Measurements from ENCODE around the gene DBI. TPM values are rescaled to one million over a fixed set of nuclear protein-coding genes. Genes with fewer than 3 reads are reported as not detected.

DBI gene
- polyA plus RNA-seq, 4 donors: 461 to 1,006 (median 574) TPM

DNA sequence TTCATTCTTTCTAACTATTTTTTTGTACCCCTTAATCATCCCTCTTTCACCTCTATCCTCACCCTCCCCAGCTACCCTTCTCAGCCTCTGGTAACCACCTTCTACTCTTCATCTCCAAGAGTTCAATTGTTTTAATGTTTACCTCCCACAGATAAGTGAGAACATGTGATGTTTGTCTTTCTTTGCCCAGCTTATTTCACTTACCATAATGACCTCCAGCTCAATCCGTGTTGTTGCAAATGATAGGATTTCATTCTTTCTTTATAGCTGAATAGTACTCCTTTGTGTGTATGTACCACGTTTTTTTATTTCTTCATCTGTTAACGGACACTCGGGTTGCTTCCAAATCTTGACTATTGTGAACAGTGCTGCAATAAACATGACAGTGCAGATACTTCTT is 42.7 kb downstream of the DBI start:
- WGBS, 3 donors: 32 to 75% (median 43%) methylated on average over 4 of the region's 4 CpGs
- H3K36me3 ChIP-seq (ENCODE audit: control insufficient read depth in 3 of 3, insufficient read depth in 2 of 3, low read depth in 1 of 3, low read length in 3 of 3): no peaks in the 10 kb centered on the region
- FAIRE-seq (no peak), DNase-seq (no peak)
- no peak overlapping the region for H3K27ac ChIP-seq (ENCODE audit: low read depth in 1 of 3, low read length in 2 of 3)
- H3K4me1 ChIP-seq (ENCODE audit: control insufficient read depth in 3 of 3, insufficient read depth in 2 of 3, low read depth in 1 of 3, low read length in 2 of 3): peaks cover 0 to 7% (median 0%) of the 10 kb centered on the region in 3 donors
- H3K4me3 ChIP-seq (ENCODE audit: low read depth in 1 of 3, low read length in 3 of 3): no peak overlapping the region
- peaks cover 0 to 20% of the 10 kb centered on the region in 2 donors for H3K9me3 ChIP-seq (ENCODE audit: control insufficient read depth in 2 of 2, insufficient read depth in 1 of 2, low read depth in 1 of 2, low read length in 1 of 2)
- no peaks in the 10 kb centered on the region for H3K27me3 ChIP-seq (ENCODE audit: control insufficient read depth in 3 of 3, insufficient read depth in 3 of 3, low read length in 3 of 3)

DNA sequence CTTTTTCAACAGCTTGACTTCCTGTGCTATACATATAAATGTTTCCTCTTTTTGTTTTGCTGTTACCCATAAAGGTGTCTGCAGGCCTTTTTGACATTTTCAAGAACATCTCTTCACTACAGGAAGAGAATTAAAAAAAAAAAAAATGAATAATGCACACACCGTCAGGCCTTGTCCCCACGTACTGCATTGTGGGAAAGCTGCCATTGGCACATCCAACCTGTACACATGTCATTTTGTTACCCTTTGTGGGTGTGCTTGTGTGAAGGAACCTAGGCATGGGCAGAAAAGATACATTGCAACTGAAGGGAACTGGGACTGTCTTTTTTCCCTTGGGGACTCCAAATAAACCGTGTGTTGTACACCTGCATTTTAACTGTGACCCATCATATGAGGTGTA is 48.1 kb downstream of the DBI start:
- Histone ChIP-seq H3K27ac (ENCODE audit: low read depth in 1 of 3, low read length in 2 of 3) (no peak overlapping the region), H3K9me3 (ENCODE audit: control insufficient read depth in 2 of 2, insufficient read depth in 1 of 2, low read depth in 1 of 2, low read length in 1 of 2) (peaks cover 0 to 35% of the 10 kb centered on the region in 2 donors), H3K4me1 (ENCODE audit: control insufficient read depth in 3 of 3, insufficient read depth in 2 of 3, low read depth in 1 of 3, low read length in 2 of 3) (peaks cover 0 to 14% (median 4%) of the 10 kb centered on the region in 3 donors), H3K27me3 (ENCODE audit: control insufficient read depth in 3 of 3, insufficient read depth in 3 of 3, low read length in 3 of 3) (no peaks in the 10 kb centered on the region), H3K4me3 (ENCODE audit: low read depth in 1 of 3, low read length in 3 of 3) (no peak overlapping the region), H3K36me3 (ENCODE audit: control insufficient read depth in 3 of 3, insufficient read depth in 2 of 3, low read depth in 1 of 3, low read length in 3 of 3) (no peaks in the 10 kb centered on the region)
- WGBS, 3 donors: 73 to 89% (median 75%) methylated on average over 3 of the region's 3 CpGs
- DNase-seq (no peak), FAIRE-seq (no peak)

DNA sequence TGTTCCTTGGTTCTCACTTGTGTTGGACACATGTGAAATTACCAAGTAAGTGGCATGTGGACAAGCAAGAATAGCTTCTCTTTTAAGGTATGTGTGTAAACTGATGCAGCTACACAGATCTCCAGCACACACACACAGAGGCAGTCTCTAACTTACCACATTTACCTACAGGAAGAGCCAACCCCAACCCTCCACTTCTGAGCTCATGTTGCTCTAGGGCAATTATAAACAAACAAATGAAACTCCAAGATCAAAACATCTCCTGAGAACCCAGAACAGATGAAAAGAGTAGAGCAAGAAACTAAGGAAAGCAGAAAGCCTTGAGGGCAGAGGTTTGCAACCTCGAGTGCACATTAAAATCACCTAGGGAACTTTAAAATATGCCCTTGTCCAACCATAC is 48.9 kb downstream of the DBI start:
- Histone ChIP-seq H3K27me3 (ENCODE audit: control insufficient read depth in 3 of 3, insufficient read depth in 3 of 3, low read length in 3 of 3) (no peaks in the 10 kb centered on the region), H3K4me3 (ENCODE audit: low read depth in 1 of 3, low read length in 3 of 3) (no peak overlapping the region), H3K4me1 (ENCODE audit: control insufficient read depth in 3 of 3, insufficient read depth in 2 of 3, low read depth in 1 of 3, low read length in 2 of 3) (peaks cover 0 to 21% (median 6%) of the 10 kb centered on the region in 3 donors), H3K27ac (ENCODE audit: low read depth in 1 of 3, low read length in 2 of 3) (no peak overlapping the region), H3K36me3 (ENCODE audit: control insufficient read depth in 3 of 3, insufficient read depth in 2 of 3, low read depth in 1 of 3, low read length in 3 of 3) (no peaks in the 10 kb centered on the region), H3K9me3 (ENCODE audit: control insufficient read depth in 2 of 2, insufficient read depth in 1 of 2, low read depth in 1 of 2, low read length in 1 of 2) (peaks cover 0 to 35% of the 10 kb centered on the region in 2 donors)
- FAIRE-seq (no peak), DNase-seq (no peak)
- 68 to 89% (median 79%) methylated on average over 1 of the region's 1 CpG for WGBS, 3 donors

DNA sequence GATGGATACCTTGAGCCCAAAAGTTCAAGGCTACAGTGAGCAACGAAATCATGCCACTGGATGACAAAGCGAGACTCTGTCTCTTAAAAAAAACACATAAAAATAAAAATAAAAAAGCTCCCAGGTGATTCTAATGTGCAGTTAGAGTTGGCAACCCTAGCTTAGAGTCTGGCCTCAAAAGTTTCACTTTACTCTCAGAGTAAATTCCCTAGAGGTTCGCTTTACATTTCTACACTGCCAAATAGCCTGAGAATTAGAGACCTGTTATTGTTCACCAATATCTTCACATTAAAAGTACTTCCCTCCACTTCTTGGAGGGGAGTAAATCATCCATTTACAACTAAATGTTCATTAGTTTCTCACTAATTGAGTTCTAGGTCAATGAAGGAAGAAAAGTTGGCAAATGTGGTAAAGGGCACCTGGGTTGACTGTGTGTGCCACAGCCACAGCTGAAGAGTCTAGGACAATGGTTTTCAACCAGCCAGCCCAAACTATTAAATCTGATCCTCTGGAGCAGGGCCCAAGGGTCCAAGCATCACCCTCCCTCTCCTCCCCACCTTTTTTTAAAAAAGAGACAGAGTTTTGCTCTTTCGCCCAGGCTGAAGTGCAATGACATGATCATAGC is 49.6 kb downstream of the DBI start:
- FAIRE-seq: no peak

DNA sequence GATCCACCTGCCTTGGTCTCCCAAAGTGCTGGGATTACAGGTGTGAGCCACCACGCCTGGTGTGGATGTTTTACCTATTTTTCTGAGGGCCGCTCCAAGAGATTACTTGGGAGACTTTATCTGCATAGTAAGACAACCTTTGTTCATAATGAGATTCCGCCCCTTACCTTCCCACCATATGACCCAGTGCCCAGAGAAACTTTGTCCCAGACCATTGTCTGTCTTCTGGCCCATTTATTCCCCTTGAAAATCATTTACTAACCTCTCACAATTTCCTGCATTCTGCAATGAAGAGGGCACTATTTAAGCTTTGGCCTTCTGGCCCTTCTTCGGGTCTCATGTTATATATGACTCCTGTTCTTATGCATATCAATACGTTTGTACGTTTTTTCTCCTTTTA is 51.1 kb downstream of the DBI start:
- H3K36me3 ChIP-seq (ENCODE audit: control insufficient read depth in 3 of 3, insufficient read depth in 2 of 3, low read depth in 1 of 3, low read length in 3 of 3): no peaks in the 10 kb centered on the region
- no peaks in the 10 kb centered on the region for H3K27me3 ChIP-seq (ENCODE audit: control insufficient read depth in 3 of 3, insufficient read depth in 3 of 3, low read length in 3 of 3)
- 60 to 83% (median 62%) methylated on average over 6 of the region's 6 CpGs for WGBS, 3 donors
- peak; percentile 65 to 70 for DNase-seq
- peaks cover 0 to 40% (median 16%) of the 10 kb centered on the region in 3 donors for H3K4me1 ChIP-seq (ENCODE audit: control insufficient read depth in 3 of 3, insufficient read depth in 2 of 3, low read depth in 1 of 3, low read length in 2 of 3)
- H3K9me3 ChIP-seq (ENCODE audit: control insufficient read depth in 2 of 2, insufficient read depth in 1 of 2, low read depth in 1 of 2, low read length in 1 of 2): peaks cover 0 to 44% of the 10 kb centered on the region in 2 donors
- no peak for FAIRE-seq
- no peak overlapping the region for H3K4me3 ChIP-seq (ENCODE audit: low read depth in 1 of 3, low read length in 3 of 3)
- H3K27ac ChIP-seq (ENCODE audit: low read depth in 1 of 3, low read length in 2 of 3): peak overlapping the region in 1 of 3 donors; percentile 61

More for the DNA sequence above, 49.6 kb downstream of the DBI start:
- no peak overlapping the region for H3K27ac ChIP-seq (ENCODE audit: low read depth in 1 of 3, low read length in 2 of 3)
- H3K4me1 ChIP-seq (ENCODE audit: control insufficient read depth in 3 of 3, insufficient read depth in 2 of 3, low read depth in 1 of 3, low read length in 2 of 3): peaks cover 0 to 29% (median 7%) of the 10 kb centered on the region in 3 donors
- 80 to 91% (median 87%) methylated on average over 4 of the region's 4 CpGs for WGBS, 3 donors
- no peaks in the 10 kb centered on the region for H3K27me3 ChIP-seq (ENCODE audit: control insufficient read depth in 3 of 3, insufficient read depth in 3 of 3, low read length in 3 of 3)
- no peak overlapping the region for H3K4me3 ChIP-seq (ENCODE audit: low read depth in 1 of 3, low read length in 3 of 3)
- no peak for DNase-seq
- no peaks in the 10 kb centered on the region for H3K36me3 ChIP-seq (ENCODE audit: control insufficient read depth in 3 of 3, insufficient read depth in 2 of 3, low read depth in 1 of 3, low read length in 3 of 3)
- H3K9me3 ChIP-seq (ENCODE audit: control insufficient read depth in 2 of 2, insufficient read depth in 1 of 2, low read depth in 1 of 2, low read length in 1 of 2): peaks cover 0 to 43% of the 10 kb centered on the region in 2 donors

DNA sequence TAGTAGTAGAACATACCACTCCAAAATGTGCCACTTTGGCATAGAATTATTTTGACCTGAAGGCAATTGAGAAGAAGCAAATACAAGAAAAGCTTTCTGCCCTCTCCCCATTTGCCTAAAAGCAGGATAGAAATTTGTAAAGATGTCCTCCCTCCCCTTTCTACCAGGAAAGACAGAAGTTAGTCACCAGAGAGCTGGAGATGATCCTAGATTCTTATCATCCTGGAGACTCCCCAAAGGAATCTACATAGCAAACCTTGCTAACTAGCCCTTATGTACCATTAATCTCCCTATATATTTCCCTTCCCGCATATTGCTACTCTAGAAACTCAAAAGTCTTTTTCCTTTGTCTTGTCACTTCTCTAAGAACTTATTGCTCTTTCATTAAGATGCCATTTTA is 52.3 kb downstream of the DBI start:
- DNase-seq (no peak), FAIRE-seq (no peak)
- 88 to 94% (median 93%) methylated on average over 1 of the region's 1 CpG for WGBS, 3 donors
- Histone ChIP-seq H3K36me3 (ENCODE audit: control insufficient read depth in 3 of 3, insufficient read depth in 2 of 3, low read depth in 1 of 3, low read length in 3 of 3) (no peaks in the 10 kb centered on the region), H3K9me3 (ENCODE audit: control insufficient read depth in 2 of 2, insufficient read depth in 1 of 2, low read depth in 1 of 2, low read length in 1 of 2) (peaks cover 0 to 40% of the 10 kb centered on the region in 2 donors), H3K27ac (ENCODE audit: low read depth in 1 of 3, low read length in 2 of 3) (peak overlapping the region in 1 of 3 donors; percentile 61), H3K4me3 (ENCODE audit: low read depth in 1 of 3, low read length in 3 of 3) (no peak overlapping the region), H3K27me3 (ENCODE audit: control insufficient read depth in 3 of 3, insufficient read depth in 3 of 3, low read length in 3 of 3) (no peaks in the 10 kb centered on the region), H3K4me1 (ENCODE audit: control insufficient read depth in 3 of 3, insufficient read depth in 2 of 3, low read depth in 1 of 3, low read length in 2 of 3) (peaks cover 0 to 52% (median 19%) of the 10 kb centered on the region in 3 donors)

DNA sequence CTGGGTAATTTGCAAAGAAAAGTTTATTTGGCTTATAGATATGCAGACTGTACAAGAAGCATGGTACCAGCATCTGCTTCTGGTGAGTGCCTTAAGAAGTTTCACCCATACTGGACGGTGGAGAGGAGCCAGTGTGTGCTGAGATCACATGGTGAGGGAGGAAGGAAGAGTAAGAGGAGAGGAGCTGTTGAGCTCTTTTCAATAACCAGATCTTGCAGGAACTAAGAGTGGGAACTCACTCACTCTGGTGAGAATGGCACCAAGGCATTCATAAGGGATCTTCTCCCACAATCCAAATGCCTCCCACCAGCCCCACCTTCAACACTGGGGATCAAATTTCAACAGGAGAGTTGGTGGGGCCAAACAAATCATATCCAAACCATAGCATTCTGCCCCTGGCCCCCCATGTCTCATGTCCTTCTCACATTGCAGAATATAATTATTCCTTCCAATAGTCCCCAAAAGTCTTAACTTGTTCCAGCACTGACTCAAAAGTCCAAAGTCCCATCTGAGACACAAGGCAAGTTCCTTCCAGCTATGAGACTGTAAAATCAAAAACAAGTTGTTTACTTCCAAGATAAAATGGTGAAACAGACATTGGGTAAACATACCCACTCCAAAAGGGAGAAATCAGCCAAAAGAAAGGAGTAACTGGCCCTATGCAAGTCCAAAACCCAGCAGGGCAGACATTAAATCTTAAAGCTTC is 53.2 kb downstream of the DBI start:
- H3K27ac ChIP-seq (ENCODE audit: low read depth in 1 of 3, low read length in 2 of 3): peak overlapping the region in 2 of 3 donors; percentile 24 to 90
- H3K4me3 ChIP-seq (ENCODE audit: low read depth in 1 of 3, low read length in 3 of 3): no peak overlapping the region
- no peak for FAIRE-seq
- H3K36me3 ChIP-seq (ENCODE audit: control insufficient read depth in 3 of 3, insufficient read depth in 2 of 3, low read depth in 1 of 3, low read length in 3 of 3): no peaks in the 10 kb centered on the region
- peak; percentile 70 to 82 for DNase-seq
- peaks cover 0 to 31% of the 10 kb centered on the region in 2 donors for H3K9me3 ChIP-seq (ENCODE audit: control insufficient read depth in 2 of 2, insufficient read depth in 1 of 2, low read depth in 1 of 2, low read length in 1 of 2)
- H3K4me1 ChIP-seq (ENCODE audit: control insufficient read depth in 3 of 3, insufficient read depth in 2 of 3, low read depth in 1 of 3, low read length in 2 of 3): peaks cover 0 to 61% (median 22%) of the 10 kb centered on the region in 3 donors
- 58 to 82% (median 79%) methylated on average over 1 of the region's 1 CpG for WGBS, 3 donors
- no peaks in the 10 kb centered on the region for H3K27me3 ChIP-seq (ENCODE audit: control insufficient read depth in 3 of 3, insufficient read depth in 3 of 3, low read length in 3 of 3)

DNA sequence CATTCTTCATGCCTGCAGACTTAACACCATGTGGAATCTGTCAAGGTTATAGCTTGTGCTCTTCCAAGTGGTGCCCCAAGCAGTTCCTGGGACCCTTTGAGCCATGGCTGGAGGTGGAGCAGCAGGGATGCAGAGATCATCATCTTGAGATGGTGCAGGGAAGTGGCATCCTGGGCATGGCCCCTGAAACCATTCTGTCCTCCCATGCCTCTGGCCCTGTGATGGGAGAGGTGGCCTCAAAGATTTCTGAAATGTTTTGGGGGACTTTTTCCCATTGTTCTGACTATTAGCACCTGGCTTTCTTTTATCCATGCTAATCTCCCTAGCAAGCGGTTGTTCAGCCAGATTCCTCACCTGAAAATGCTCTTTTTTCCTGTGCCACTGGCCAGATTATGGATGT is 54.5 kb downstream of the DBI start:
- no peaks in the 10 kb centered on the region for H3K36me3 ChIP-seq (ENCODE audit: control insufficient read depth in 3 of 3, insufficient read depth in 2 of 3, low read depth in 1 of 3, low read length in 3 of 3)
- DNase-seq (no peak), FAIRE-seq (no peak)
- H3K27me3 ChIP-seq (ENCODE audit: control insufficient read depth in 3 of 3, insufficient read depth in 3 of 3, low read length in 3 of 3): no peaks in the 10 kb centered on the region
- 94 to 100% (median 94%) methylated on average over 1 of the region's 1 CpG for WGBS, 3 donors
- peak overlapping the region in 2 of 3 donors; percentile 33 to 90 for H3K27ac ChIP-seq (ENCODE audit: low read depth in 1 of 3, low read length in 2 of 3)
- H3K4me1 ChIP-seq (ENCODE audit: control insufficient read depth in 3 of 3, insufficient read depth in 2 of 3, low read depth in 1 of 3, low read length in 2 of 3): peaks cover 8 to 73% (median 25%) of the 10 kb centered on the region in 3 donors
- no peak overlapping the region for H3K4me3 ChIP-seq (ENCODE audit: low read depth in 1 of 3, low read length in 3 of 3)
- peaks cover 0 to 21% of the 10 kb centered on the region in 2 donors for H3K9me3 ChIP-seq (ENCODE audit: control insufficient read depth in 2 of 2, insufficient read depth in 1 of 2, low read depth in 1 of 2, low read length in 1 of 2)
